ENCODE measurements around the gene CFAP141.
A peak's percentile ranks its signal among the peaks of the same experiment; 100 is the strongest.
"Not testable (repeated sequence)": the region's sequence is repeated elsewhere in the genome, so short reads cannot be mapped to it uniquely, and the experiment has no call there.

Gene CFAP141

GRCh38 chr1:154206196-154206595 lies at the start of gene CFAP141:
Gene CFAP141 (minus strand): TSS chr1:154206333. CDS start chr1:154206307, 26 bp downstream.
- DNase-seq = no peak

DNA sequence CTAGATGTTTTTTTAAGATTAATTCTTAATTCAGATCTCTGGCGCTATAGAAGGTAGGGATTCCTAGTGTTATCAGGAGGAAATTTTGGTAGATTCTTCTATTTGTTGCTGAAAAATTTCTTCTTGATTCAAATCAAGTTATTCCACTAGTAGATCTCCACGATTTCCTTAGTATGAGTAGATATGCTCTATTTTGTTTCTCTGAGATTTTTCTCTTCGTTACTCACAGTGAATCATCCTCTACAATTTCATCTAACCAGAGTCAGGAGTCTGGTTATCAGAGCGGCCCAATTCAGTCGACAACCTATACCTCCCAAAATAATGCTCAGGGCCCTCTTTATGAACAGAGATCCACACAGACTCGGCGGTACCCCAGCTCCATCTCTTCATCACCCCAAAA lies 47.5 kb upstream of the CFAP141 start:
- DNase-seq = no peak

DNA sequence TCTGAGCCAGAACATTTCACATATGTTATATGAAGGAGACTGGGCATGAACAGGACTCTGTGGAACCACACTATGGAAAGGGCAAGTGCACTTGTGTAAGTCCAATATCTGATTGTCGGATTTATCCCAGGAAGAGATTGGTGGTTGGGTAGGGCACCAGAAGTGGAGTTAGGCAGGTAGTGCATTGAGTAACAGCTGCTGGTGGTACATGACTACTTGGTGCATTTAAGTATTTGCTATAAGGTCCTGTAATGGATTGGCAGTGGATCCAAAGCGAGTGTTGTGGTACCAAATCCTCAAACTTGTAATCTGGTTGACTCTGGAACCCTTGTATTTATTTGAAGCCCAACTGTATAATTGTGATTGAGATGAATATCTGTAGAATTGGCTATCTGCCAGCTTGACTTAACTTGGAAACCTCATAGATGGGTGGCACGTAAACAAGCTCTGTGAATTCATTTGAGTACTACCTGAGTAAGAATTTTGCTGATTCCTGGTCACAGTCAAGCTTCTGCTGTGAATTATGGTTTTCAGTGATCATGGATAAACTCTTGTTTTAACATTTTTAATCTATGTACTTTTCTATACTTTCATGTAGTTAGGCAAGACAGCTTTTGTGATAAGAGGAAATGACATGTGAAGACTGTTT lies 35.7 kb upstream of the CFAP141 start:
- no peak for DNase-seq

- no peak for DNase-seq
These were observed 34.2 kb upstream of the CFAP141 start for GRCh38 chr1:154240294-154240833.

DNA sequence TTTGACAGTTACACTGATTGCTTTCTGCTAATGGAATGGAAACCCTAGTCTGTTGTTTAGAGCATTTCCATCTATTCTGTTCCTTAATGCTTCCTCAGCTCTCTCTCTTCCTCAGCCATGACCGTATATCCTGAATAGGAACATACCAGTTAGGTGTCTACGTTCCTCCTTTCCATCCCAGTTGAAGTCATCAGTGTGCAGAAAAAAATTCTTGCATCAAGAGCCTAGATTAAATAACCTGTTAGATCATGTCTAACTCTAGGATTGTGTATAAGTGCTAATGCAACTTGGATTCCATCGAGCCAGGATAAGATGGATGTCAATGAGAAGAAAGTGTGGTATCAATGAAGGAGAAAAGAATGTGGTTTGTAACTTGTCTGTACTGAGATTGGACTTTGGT lies 33.4 kb upstream of the CFAP141 start:
- no peak for DNase-seq

DNA sequence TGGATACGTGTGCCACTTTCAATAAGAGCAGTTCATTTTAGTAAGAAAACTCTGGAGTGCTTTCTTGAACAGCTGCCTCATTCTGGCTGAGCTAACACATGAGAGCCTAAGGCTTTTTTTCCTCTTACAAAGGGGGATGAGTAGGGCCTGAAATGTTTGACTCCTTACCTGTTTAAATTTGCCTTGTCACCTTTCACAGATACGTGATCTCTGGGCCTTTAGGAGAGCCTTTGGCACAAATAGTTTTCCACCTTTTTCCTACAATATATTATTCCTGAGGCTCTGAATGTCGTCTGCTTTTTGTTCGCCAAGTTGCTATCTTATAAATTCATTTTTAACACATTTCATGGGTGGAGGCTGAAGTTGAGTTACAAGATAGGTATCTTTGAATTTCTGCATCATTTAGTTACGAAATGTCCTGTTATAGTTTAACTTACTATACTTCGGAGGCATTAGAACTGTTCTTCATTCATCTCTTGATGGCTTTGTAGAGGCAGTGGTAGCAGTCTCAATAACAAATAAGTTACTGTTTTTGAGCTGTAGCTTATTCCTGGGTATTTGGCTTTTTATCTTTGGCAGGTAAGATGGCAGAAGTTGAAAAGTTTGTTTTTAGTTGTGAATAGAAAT lies 31.9 kb upstream of the CFAP141 start:
- DNase-seq = no peak

DNA sequence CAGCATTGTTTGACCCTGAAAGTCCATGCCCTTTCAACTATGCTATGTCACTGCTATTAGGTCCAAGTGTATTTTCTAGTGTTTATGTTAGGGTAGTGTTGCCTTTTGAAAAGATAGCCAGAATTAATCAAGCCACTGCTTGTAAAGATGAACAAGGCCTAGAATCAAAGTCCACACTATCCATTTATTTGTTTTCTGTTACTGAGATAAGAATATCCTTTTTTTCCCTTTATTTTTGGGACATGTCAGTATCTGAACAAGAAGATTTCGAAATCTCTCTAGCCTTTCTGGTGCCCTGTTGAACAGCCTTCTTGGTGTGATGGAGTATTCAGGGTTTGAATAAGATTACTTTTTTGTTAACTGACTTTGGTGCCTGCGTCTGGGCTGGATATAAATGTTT lies 31.3 kb upstream of the CFAP141 start:
- no peak for DNase-seq

- no peak for DNase-seq
These were observed 30.7 kb upstream of the CFAP141 start for GRCh38 chr1:154236855-154237254.

DNA sequence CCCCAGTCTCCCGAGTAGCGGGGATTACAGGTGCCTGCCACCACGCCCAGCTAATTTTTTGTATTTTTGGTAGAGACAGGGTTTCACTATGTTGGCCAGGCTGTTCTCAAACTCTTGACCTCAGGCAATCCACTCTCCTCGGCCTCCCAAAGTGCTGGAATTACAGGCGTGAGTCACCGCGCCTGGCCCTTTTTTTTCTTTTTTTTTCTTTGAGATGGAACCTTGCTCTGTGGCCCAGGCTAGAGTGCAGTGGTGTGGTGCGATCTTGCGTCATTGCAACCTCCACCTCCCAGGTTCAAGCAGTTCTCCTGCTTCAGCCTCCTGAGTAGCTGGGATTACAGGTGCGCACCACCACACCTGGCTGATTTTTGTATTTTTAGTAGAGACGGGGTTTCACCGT lies 27.0 kb upstream of the CFAP141 start:
- DNase-seq = not testable (repeated sequence)

DNA sequence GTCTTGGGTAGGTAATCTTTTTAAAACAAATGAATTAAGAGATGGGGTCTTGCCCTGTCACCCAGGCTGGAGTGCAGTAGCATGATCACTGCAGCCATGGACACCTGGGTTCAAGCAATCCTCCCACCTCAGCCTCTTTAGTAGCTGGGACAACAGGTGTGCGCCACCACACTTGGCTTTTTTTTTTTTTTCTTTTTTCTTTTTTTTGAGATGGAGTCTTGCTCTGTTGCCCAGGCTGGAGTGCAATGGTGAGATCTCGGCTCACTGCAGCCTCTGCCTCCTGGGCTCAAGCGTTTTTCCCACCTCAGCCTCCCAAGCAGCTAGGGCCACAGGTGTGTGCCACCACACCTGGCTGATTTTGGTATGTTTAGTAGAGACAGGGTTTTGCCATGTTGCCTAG lies 25.0 kb upstream of the CFAP141 start:
- not testable (repeated sequence) for DNase-seq

DNA sequence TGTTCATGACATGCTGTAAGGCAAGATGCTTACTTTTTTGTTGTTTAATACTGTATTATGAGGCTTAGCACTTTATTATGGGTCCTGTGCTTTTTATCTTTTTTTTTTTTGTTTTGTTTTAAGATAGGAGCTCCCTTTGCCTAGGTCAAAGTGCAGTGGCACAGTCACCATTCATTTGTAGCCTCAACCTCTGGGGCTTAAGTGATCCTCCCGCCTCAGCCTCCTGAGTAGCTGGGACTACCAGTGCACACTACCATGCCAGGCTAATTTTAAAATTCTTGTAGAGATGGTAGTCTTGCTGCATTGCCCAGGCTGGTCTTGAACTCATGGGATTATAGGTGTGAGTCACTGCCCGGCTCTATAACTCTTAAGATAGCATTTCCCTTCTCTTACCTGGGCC lies 19.2 kb upstream of the CFAP141 start:
- DNase-seq = no peak

DNA sequence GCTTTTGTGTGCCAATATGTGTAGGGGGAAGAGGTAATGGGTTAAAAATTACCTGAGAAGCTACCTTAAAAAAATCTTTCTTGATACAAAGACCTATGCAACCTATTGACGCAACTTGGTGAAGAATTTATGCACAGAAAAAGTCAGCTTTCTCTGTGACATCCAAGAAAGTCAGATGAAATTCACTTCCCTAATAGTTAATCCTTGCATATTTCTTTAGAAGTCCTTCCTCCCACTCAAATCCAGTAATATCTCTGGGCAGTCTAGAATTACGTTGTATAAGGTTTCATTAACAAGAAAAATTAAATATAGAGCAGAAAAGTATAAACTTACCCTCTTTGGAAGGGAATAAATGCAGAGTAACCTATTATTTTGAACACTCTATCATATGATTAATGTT lies 17.5 kb upstream of the CFAP141 start:
- no peak for DNase-seq

DNA sequence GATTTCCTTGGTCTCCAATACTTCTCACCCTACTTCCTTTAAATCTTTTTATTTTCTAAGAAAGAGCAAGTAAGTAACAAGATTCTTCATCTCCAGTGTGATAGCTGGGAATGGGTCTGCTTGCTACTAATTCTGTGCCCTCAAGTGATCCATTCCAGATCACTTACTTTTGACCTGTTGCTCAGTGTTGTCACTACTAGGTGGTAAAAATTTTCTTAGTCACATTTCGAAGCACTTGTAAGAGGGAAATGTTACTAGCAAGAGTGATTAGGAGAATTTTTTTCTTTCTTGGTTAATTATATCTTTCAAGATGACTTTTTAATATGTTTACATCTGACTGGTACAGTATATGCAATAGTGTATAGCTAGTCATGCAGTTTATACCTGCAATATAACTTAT lies 16.8 kb upstream of the CFAP141 start:
- DNase-seq = no peak

- DNase-seq = no peak
These were observed 16.4 kb upstream of the CFAP141 start for GRCh38 chr1:154222518-154222917.

GRCh38 chr1:154221278-154222001 lies 15.3 kb upstream of the CFAP141 start:
- DNase-seq = peak; percentile 19

DNA sequence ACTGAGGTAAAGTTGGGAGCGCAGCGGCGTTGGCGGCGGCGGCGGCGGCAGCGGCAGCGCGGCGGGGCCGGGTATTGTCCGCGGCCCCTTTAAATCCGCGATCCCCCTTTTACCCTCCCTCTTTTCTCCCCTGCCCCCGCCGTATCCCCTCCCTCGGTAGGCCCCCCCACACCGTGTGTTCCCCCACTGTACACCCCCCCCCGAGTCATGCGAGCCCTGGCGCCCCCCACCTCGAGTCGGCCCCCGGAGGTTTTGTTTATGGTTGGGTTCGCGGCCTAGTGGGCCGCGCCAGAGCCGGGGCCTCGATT lies 14.8 kb upstream of the CFAP141 start:
- DNase-seq = no peak

DNA sequence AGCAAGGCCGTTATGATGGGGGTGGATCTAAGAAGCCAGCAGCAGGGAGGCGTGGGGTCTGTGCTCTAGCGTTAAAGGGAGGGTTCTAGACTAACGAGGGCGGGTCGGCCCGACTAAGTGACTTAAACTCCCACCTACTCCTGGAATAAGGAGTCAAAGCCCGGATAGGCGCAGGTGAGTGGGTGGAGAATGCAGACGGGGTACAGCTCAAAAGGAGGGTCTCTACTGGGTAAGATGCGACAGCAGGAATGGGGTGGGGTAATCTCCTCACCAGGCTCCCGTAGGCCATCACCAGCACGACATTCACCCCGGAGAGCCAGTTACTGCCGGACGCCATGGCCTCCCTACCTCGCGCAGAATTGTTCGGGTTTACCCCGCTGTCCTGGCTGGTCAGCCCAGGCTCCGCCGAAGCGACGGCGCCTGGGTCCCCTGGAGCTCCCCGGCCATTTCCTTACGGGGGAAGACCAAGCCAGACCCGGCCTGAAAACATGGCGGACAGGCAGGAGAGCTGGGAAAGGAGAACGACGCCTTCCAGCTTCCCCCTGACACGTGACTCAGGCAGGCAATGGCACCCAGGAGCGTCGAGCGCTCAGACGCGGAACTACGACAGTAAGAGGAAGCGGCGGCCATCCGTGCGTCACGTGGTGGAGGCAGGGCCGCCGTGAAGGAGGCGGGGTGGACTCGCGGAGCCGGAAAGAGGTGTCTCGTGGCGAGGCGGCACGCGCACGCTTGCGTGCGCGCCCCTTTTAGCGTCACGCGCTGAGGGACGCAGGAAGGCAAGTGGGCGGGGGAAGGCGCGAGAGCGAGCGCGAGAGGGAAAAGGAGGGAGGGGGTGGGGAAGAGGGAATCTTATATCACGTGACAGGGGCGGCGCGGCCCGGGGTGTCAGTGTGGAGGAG lies 14.2 kb upstream of the CFAP141 start, which contains the start of gene UBAP2L:
UBAP2L (plus strand) TSS at position 885 of the 899 bp plus-strand sequence. CDS start 4,169 bp downstream, outside the sequence.
- peak; percentile 99 for DNase-seq

DNA sequence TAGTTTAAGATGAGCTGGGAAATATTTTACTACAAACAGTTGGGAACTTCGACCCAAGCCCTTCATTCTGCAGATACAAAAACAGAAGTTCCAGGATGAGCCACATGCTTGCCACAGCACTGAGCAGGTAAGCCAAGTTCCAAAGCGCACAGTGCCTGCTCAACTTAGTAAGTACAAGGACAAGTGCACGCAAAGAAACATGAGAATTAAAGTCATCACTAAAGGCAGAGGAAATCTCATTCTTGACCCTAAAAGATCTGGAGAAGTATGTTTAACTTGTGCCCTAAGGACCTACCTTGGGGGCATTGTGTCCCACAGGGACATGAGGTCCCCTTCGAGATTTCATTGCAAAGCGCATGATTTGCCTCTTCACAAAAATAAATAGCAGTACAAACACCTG lies 13.4 kb upstream of the CFAP141 start:
- DNase-seq = no peak

GRCh38 chr1:154218545-154218944 lies 12.4 kb upstream of the CFAP141 start:
- no peak for DNase-seq

GRCh38 chr1:154213274-154213673 lies 7.1 kb upstream of the CFAP141 start:
- no peak for DNase-seq

- DNase-seq = no peak
These were observed 6.0 kb upstream of the CFAP141 start for GRCh38 chr1:154212083-154212482.

DNA sequence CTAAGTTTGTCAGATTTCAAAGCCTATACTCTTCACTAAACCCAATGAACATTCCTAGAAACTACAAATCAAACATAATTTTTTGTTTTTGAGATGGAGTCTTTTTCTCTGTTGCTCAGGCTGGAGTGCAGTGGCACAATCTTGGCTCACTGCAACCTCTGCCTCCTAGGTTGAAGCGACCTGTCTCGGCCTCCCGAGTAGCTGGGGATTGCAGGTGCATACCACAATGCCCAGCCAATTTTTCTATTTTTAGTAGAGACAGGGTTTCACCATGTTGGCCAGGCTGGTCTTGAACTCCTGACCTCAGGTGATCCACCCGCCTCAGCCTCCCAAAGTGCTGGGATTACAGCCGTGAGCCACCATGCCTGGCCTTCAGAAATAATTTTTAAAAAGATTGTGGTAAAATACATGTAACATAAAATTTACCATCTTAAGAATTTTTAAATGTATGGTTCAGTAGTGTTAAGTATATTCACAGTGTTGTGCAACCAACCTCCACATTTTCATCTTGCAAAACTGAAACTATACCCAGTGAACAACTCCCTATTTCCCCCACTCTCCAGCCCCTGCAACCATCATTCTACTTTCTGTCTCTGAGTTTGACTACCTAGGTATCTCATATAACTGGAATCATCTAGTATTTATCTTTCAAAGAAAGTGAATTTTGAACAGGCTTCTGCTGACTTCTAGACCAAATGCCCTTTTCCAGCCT lies 2.7 kb upstream of the CFAP141 start:
- DNase-seq = no peak
